Left ventricle myocardium superior (tissue), 1 donor: ENCODE results near the gene LPAR1. TPM values are rescaled to one million over a fixed set of nuclear protein-coding genes. Genes with fewer than 3 reads are reported as not detected.

ENCODE experiments used
- ATAC-seq: fragments of 200-7000 bp; cut with Tn5 transposase; one replicate; pipeline ENCODE4 v1.9.1; 2020; ENCODE audit warnings: mild to moderate bottlenecking, moderate library complexity
- DNase-seq: peaks from one replicate; pipeline ENCODE4 v3.0.0-alpha.2; 2020
- intact Hi-C: fragments of 100-400 bp; cut with micrococcal nuclease; formaldehyde crosslinking; loops from one replicate; pipeline ENCODE4 v1.11.0; 2022
- total RNA-seq: library from RNA; stranded (reverse); fragmentation: NEBNext Ultra II Directional; extraction: Animal tissue kit (Norgen Biotek cat#: 25700); gene quantifications from one replicate; pipeline ENCODE4 v1.2.1, GENCODE V29; 2021
- donor health status: DM: no; HTN: yes; CAD: no; lungs with severe emphysema.

The LPAR1 gene
- total RNA-seq, 1 donor from 2014 or later = 9.3 TPM

- DNase-seq (no peak), ATAC-seq (no peak)
- intact Hi-C loops = no loop called here
Measured at GRCh38 chr9:110971705-110972104, 66.6 kb downstream of the LPAR1 start.

DNA sequence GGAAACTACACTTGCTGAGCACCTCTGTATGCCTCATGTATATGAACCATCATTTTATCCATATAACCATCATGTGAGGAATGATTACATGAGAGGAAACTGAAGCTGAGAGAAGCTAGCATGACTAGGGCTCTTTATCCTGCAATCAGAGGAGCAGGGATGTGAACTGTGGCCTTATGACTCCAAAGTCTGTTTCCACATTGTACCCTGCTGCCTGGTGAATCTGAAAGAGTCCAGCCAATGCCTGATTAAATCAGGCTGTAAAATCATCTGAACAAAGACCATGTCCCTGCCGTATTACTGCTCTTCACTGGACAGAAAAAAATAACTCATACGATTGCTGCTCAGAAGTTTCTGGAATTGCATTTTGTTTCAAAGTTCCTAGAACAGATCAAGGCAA is 67.0 kb downstream of the LPAR1 start:
- DNase-seq (no peak), ATAC-seq (no peak)
- intact Hi-C loops = no loop called here

GRCh38 chr9:110969971-110970386 is 68.3 kb downstream of the LPAR1 start:
- intact Hi-C loops = no loop called here
- DNase-seq (no peak), ATAC-seq (no peak)

- intact Hi-C loops = no loop called here
- DNase-seq (no peak), ATAC-seq (no peak)
Measured at GRCh38 chr9:110968096-110968495, 70.2 kb downstream of the LPAR1 start.

GRCh38 chr9:110967196-110967595 is 71.1 kb downstream of the LPAR1 start:
- DNase-seq (no peak), ATAC-seq (no peak)
- intact Hi-C loops = no loop called here

- ATAC-seq (no peak), DNase-seq (no peak)
- intact Hi-C loops = no loop called here
Measured at GRCh38 chr9:110960288-110960687, 78.0 kb downstream of the LPAR1 start.

- DNase-seq = no peak
- ATAC-seq = no peak
- intact Hi-C loops = no loop called here
Measured at GRCh38 chr9:110958847-110959246, 79.4 kb downstream of the LPAR1 start.

DNA sequence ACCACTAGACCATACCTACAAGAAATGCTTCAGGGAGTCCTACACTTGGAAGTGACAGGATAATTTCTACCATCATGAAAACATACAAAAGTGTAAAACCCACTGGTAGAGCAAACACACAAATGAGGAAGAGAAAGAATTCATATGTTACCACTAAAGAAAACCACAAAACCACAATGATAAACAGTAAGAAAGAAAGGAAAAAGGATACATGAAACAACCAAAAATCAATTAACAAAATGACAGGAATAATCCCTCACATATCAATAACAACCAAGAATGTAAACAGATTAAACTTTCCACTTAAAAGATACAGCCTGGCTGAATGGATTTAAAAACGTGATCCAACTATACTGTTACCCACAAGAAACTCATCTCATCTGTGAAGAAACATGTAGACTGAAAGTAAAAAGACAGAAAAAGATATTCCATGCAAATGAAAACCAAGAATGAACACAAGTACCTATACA is 83.4 kb downstream of the LPAR1 start:
- DNase-seq = no peak
- ATAC-seq = no peak
- intact Hi-C loops = no loop called here

- intact Hi-C loops = no loop called here
- DNase-seq (no peak), ATAC-seq (no peak)
Measured at GRCh38 chr9:110952540-110952859, 85.8 kb downstream of the LPAR1 start.

DNA sequence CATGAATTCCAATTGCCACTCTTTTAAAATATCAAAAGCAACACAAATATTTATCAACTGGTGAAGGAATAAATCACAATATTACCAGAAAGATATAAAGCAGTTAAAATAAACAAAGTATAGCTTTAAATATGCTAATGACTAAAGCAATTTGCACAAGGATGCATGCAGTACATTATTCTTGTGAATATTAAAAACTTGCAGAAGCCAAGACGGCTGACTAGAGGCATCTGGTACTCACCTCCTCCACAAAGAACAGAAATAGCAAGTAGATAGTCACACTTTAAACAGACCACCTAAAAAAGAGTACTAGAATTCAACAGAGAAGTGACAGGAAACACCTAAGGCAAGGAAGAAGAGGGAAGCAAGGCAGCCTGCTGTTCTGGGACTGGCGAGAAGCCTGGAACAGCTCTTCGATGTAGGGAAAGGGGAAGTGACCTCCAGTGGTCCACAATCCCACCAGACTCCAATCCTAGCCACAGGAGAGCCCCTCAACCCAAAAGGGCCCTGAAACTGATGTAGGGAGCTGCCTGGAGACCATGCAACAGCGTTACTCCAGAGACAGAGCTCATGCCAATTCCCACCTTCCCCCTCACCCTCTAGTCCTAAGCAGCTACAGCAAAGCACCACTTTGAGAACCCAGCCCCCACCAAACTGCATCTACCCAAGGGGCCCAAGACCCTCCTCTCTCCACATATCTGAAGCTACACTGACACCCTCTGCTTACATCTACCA is 86.3 kb downstream of the LPAR1 start:
- intact Hi-C loops = no loop called here
- ATAC-seq = no peak

DNA sequence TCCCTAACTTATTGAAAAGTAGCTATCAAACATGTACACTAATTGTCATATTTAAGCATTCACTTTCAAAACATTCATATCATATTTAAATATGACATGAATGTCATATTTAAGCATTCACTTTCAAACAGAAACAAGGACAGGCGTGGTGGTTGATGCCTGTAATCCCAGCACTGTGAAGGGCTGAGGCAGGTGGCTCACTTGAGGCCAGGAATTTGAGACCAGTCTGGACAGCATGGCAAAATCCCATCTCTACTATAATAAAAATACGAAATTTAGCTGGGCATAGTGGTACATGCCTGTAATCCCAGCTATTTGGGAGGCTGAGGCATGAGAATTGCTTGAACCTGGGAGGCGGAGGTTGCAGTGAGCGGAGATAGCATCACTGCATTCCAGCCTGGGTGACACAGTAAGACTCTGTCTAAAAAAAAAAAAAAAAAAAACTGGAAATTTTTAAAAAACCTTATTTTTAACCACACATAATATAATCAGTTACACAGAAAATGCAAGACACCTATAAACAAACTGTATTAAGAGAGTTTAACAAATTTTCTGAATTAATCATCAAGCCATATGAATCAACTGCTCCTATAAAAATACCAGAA is 88.1 kb downstream of the LPAR1 start:
- DNase-seq (no peak), ATAC-seq (no peak)
- intact Hi-C loops = no loop called here

More for the DNA sequence above, 86.3 kb downstream of the LPAR1 start:
- DNase-seq = no peak

GRCh38 chr9:110949081-110949480 is 89.2 kb downstream of the LPAR1 start:
- ATAC-seq (no peak), DNase-seq (no peak)
- intact Hi-C loops = no loop called here

- ATAC-seq = no peak
- intact Hi-C loops = no loop called here
Measured at GRCh38 chr9:110947491-110948044, 90.7 kb downstream of the LPAR1 start.

GRCh38 chr9:110942522-110942921 is 95.7 kb downstream of the LPAR1 start:
- no peak for ATAC-seq
- no peak for DNase-seq
- intact Hi-C loops = no loop called here

More at GRCh38 chr9:110947491-110948044, 90.7 kb downstream of the LPAR1 start:
- DNase-seq = no peak

- DNase-seq (no peak), ATAC-seq (no peak)
- intact Hi-C loops = no loop called here
Measured at GRCh38 chr9:110940951-110941557, 97.2 kb downstream of the LPAR1 start.

- intact Hi-C loops = no loop called here
- DNase-seq (no peak), ATAC-seq (no peak)
Measured at GRCh38 chr9:110939573-110939972, 98.7 kb downstream of the LPAR1 start.

GRCh38 chr9:110939047-110939446 is 99.2 kb downstream of the LPAR1 start:
- no peak for ATAC-seq
- DNase-seq = no peak
- intact Hi-C loops = no loop called here

- intact Hi-C loops = no loop called here
- ATAC-seq = no peak
- no peak for DNase-seq
Measured at GRCh38 chr9:110938242-110938641, 100.0 kb downstream of the LPAR1 start.

DNA sequence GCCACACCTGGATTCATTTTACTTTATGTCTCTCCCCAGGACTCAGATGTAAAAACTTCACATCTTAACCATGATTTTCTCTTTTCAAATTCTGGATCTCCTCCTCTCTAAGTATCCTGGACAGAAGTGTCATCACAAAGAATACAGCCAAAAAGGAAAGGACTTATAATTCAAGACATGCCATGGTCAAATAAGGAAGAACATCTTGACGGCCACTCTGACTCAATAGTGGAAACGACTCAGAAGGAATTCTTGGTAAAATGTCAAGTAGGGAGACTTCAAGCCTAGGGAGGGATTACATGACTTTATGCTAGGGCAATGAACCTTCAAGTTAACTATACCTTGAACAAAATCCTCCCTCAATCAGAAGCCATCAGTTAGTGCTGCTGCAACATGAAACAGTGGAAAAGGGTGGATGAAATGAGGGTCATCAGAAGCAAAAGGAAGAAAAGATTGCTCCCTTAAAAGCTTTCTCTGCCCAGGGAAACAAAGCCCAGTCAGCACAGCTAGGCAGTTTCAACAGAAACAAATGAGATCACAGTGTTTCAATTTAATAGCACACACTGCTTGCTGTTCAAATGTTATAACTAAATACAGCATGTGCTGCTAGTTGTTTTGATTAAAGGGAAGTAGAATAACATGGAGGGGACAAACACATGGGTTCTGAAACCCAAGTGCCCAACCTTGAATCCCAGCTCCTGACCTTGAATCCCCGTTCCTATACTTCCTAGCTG is 101.4 kb downstream of the LPAR1 start:
- ATAC-seq (peak; percentile 37), DNase-seq (no peak)
- intact Hi-C loops = no loop called here

GRCh38 chr9:110936237-110936636 is 102.0 kb downstream of the LPAR1 start:
- ATAC-seq (no peak), DNase-seq (no peak)
- intact Hi-C loops = no loop called here
